Transverse colon (tissue), 3 donors: ENCODE measurements around the gene UBR3.

Experiments used
- POLR2A ChIP-seq: fragments of 450-650 bp; IDR thresholded peaks from one replicate; pipeline ENCODE4 v1.6.1; 2016; ENCODE audit warnings: antibody characterized with exemption, mild to moderate bottlenecking, moderate library complexity
- TF ChIP-seq, protein P1 (sequence below), 5 experiments: fragments of 200-600 bp in 3 of 5; fragments of 450-650 bp in 2 of 5; sonication (generic) in 3 of 5; IDR thresholded peaks; 1 replicate in 2 of 5; 2 replicates in 3 of 5; pipeline ENCODE4 v1.5.1; 2016 to 2017; ENCODE audit warnings: antibody characterized with exemption in 5 of 5, inconsistent platforms in 3 of 5, mild to moderate bottlenecking in 2 of 5, moderate library complexity in 1 of 5

DNA sequence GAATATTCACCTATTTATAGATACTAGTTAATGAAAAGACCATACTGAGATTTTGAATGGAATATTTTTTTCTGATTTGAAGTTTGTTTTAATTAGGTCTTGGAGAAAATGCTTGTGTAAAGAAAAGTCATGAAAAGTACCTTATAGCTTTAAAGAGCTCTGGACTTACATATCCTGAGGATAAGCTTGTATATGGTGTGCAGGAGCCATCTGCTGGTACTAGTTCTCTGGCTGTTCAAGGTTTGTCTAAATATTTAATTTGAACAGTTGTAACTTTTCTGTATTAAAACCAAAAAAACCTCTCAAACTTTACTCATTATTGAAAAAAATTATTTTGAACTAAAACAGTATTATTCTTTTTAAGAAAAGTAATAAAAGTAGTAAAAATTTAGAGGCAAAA lies 50.1 kb downstream of the UBR3 start:
- TF ChIP-seq POLR2A, result no peak
- TF ChIP-seq, protein P1, sequence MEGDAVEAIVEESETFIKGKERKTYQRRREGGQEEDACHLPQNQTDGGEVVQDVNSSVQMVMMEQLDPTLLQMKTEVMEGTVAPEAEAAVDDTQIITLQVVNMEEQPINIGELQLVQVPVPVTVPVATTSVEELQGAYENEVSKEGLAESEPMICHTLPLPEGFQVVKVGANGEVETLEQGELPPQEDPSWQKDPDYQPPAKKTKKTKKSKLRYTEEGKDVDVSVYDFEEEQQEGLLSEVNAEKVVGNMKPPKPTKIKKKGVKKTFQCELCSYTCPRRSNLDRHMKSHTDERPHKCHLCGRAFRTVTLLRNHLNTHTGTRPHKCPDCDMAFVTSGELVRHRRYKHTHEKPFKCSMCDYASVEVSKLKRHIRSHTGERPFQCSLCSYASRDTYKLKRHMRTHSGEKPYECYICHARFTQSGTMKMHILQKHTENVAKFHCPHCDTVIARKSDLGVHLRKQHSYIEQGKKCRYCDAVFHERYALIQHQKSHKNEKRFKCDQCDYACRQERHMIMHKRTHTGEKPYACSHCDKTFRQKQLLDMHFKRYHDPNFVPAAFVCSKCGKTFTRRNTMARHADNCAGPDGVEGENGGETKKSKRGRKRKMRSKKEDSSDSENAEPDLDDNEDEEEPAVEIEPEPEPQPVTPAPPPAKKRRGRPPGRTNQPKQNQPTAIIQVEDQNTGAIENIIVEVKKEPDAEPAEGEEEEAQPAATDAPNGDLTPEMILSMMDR (IDR thresholded peaks at IDR 0.05), result peak in 2 of 5 experiments; percentile 13 to 19
